Esophagus muscularis mucosa (tissue), 4 donors: ENCODE results near the gene ACP6. TPM values are rescaled to one million over a fixed set of nuclear protein-coding genes. Genes with fewer than 3 reads are reported as not detected.
"Not testable (repeated sequence)": the region's sequence is repeated elsewhere in the genome, so short reads cannot be mapped to it uniquely, and the experiment has no call there.

Experiments
- DNase-seq: peaks from one replicate; pipeline ENCODE4 v3.0.0-alpha.2; 2017; ENCODE audit errors: extremely low spot score
- H3K27ac ChIP-seq, 4 donors: fragments of 200-600 bp; sonication (generic); replicated peaks in 1 of 4; 1 replicate in 3 of 4; 2 replicates in 1 of 4; pipeline ENCODE4 v1.5.1; 2016 to 2019; ENCODE audit warnings: mild to moderate bottlenecking in 1 of 4
- H3K27me3 ChIP-seq, 4 donors: fragments of 200-600 bp; sonication (generic); one replicate each; pipeline versions ENCODE4 v1.5.1 to v1.6.0; 2016 to 2019
- H3K36me3 ChIP-seq, 4 donors: fragments of 200-600 bp; sonication (generic); one replicate each; pipeline ENCODE4 v1.5.1; 2016 to 2019
- H3K4me1 ChIP-seq, 4 donors: fragments of 200-600 bp; sonication (generic); one replicate each; pipeline ENCODE4 v1.5.1; 2016 to 2019
- H3K4me3 ChIP-seq, 4 donors: fragments of 200-600 bp; sonication (generic); 1 replicate in 2 of 4; 2 replicates in 2 of 4; pipeline ENCODE4 v1.5.1; 2016 to 2019; ENCODE audit warnings: mild to moderate bottlenecking in 4 of 4, moderate library complexity in 1 of 4
- H3K9me3 ChIP-seq, 4 donors: fragments of 200-600 bp; sonication (generic); 1 replicate in 3 of 4; 2 replicates in 1 of 4; pipeline ENCODE4 v1.5.1; 2016 to 2019
- CTCF ChIP-seq, 3 experiments: fragments of 200-600 bp in 2 of 3; fragments of 450-650 bp in 1 of 3; sonication (generic) in 2 of 3; IDR thresholded peaks; one replicate each; pipeline ENCODE4 v1.5.1; 2017 to 2019; ENCODE audit warnings: antibody characterized with exemption in 3 of 3, mild to moderate bottlenecking in 2 of 3, moderate library complexity in 1 of 3
- EP300 ChIP-seq: sonication (generic); formaldehyde crosslinking; IDR thresholded peaks from one replicate; pipeline ENCODE4 v1.6.1; 2017; ENCODE audit warnings: antibody characterized with exemption
- POLR2A ChIP-seq: fragments of 450-650 bp; IDR thresholded peaks from one replicate; pipeline ENCODE4 v1.6.1; 2017; ENCODE audit warnings: antibody characterized with exemption, moderate library complexity, mild to moderate bottlenecking, low read depth
- POLR2AphosphoS5 ChIP-seq, 2 donors: sonication (generic); formaldehyde crosslinking; IDR thresholded peaks; one replicate each; pipeline ENCODE4 v1.6.1; 2017; ENCODE audit warnings: antibody characterized with exemption in 2 of 2
- WGBS: methylation state at CpG from one replicate; pipeline ENCODE4 v1.1.5; 2018; 5-methylcytosine and 5-hydroxymethylcytosine counted together
- intact Hi-C: fragments of 100-400 bp; cut with DNase I; formaldehyde crosslinking; loops from one replicate; pipeline ENCODE4 v1.15.1; 2023
- total RNA-seq, 4 donors: library from RNA; depleted of rRNA; stranded (reverse); fragments of >200 nt; gene quantifications; one replicate each; pipeline versions ENCODE4 v1.1.0 to v1.2.1, GENCODE V29; 2016

Gene ACP6
- total RNA-seq, 4 donors from 2014 or later = 6.5 to 21.5 (median 17.5) TPM

GRCh38 chr1:147618771-147619170, 51.6 kb downstream of the ACP6 start:
- Histone ChIP-seq H3K4me3 (no peak overlapping the region), H3K27ac (peak overlapping the region in 2 of 4 donors; percentile 24 to 40), H3K27me3 (no peaks in the 10 kb centered on the region), H3K4me1 (peaks cover 0 to 22% (median 10%) of the 10 kb centered on the region in 4 donors), H3K9me3 (no peaks in the 10 kb centered on the region), H3K36me3 (peaks cover 32 to 100% (median 82%) of the 10 kb centered on the region in 4 donors)
- intact Hi-C loops = no loop called here
- no peak for TF ChIP-seq CTCF (IDR thresholded peaks at IDR 0.05)
- TF ChIP-seq EP300 = no peak
- no peak for TF ChIP-seq POLR2A
- TF ChIP-seq POLR2AphosphoS5 (IDR thresholded peaks at IDR 0.05) = no peak
- 78% methylated on average over 6 of the region's 8 CpGs for WGBS
- DNase-seq = peak; percentile 62

- TF ChIP-seq POLR2A = no peak
- H3K27me3 ChIP-seq = no peaks in the 10 kb centered on the region
- intact Hi-C loops = no loop called here
- peaks cover 0 to 27% (median 16%) of the 10 kb centered on the region in 4 donors for H3K4me1 ChIP-seq
- H3K9me3 ChIP-seq = no peaks in the 10 kb centered on the region
- no peak overlapping the region for H3K4me3 ChIP-seq
- H3K36me3 ChIP-seq = peaks cover 32 to 100% (median 84%) of the 10 kb centered on the region in 4 donors
- H3K27ac ChIP-seq = peak overlapping the region in 2 of 4 donors; percentile 20 to 40
- 41% methylated on average over 2 of the region's 4 CpGs for WGBS
- DNase-seq = peak; percentile 79
Observed at GRCh38 chr1:147618077-147618569, 52.2 kb downstream of the ACP6 start.

DNA sequence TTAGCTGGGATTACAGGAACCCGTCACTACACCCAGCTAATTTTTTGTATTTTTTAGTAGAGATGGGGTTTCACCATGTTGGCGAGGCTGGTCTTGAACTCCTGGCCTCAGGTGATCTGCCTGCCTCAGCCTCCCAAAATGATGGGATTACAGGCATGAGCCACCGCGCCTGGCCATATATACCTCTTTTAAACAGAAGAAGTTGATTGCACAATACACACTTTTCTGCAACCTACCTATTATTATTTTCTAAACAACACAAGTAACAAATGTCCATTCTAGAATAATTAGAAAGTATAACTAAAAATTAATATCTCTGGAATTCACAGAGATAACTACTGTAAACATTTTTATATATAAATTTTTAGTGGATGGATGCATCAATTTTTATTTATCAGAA, 55.4 kb downstream of the ACP6 start:
- WGBS = 94% methylated on average over 4 of the region's 4 CpGs
- DNase-seq, H3K4me3 ChIP-seq, H3K27ac ChIP-seq, H3K27me3 ChIP-seq, intact Hi-C loops, H3K9me3 ChIP-seq: not testable (repeated sequence)
- Histone ChIP-seq H3K4me1 (peaks cover 6 to 51% (median 29%) of the 10 kb centered on the region in 4 donors), H3K36me3 (peaks cover 36 to 91% (median 81%) of the 10 kb centered on the region in 4 donors)

- intact Hi-C loops = no loop called here
- TF ChIP-seq EP300 (no peak), POLR2A (no peak), CTCF (IDR thresholded peaks at IDR 0.05) (no peak), POLR2AphosphoS5 (IDR thresholded peaks at IDR 0.05) (no peak)
- no peaks in the 10 kb centered on the region for H3K27me3 ChIP-seq
- no peaks in the 10 kb centered on the region for H3K9me3 ChIP-seq
- H3K36me3 ChIP-seq = peaks cover 22 to 77% (median 67%) of the 10 kb centered on the region in 4 donors
- peaks cover 10 to 56% (median 38%) of the 10 kb centered on the region in 4 donors for H3K4me1 ChIP-seq
- H3K4me3 ChIP-seq = no peak overlapping the region
- no peak overlapping the region for H3K27ac ChIP-seq
- no peak for DNase-seq
Observed at GRCh38 chr1:147613506-147613905, 56.8 kb downstream of the ACP6 start.

DNA sequence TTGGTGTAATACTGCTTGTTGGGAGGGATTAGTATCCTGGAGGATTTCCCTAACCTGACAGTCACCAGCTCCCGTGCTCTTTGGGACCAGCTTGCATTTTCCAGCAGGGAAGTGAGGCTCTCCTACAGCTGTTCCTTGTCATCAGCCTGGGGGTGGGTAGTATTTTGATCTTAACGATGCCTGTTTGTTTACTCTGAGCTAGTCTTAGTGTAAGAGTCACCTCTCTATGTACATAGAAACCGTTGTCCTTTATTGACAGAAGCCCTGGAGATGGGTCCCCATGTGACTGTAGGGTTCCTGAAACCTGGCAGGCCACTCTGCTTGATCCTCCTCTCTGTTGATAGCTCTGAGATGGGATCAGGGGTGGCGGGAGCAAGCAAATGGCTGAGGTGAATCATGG, 58.0 kb downstream of the ACP6 start:
- H3K36me3 ChIP-seq = peaks cover 19 to 68% (median 58%) of the 10 kb centered on the region in 4 donors
- no peak overlapping the region for H3K4me3 ChIP-seq
- 73% methylated on average over 4 of the region's 4 CpGs for WGBS
- intact Hi-C loops = no loop called here
- no peaks in the 10 kb centered on the region for H3K27me3 ChIP-seq
- no peak for TF ChIP-seq POLR2A
- TF ChIP-seq POLR2AphosphoS5 (IDR thresholded peaks at IDR 0.05) = no peak
- TF ChIP-seq EP300 = no peak
- no peak for TF ChIP-seq CTCF (IDR thresholded peaks at IDR 0.05)
- no peak for DNase-seq
- H3K4me1 ChIP-seq = peaks cover 12 to 51% (median 36%) of the 10 kb centered on the region in 4 donors
- no peaks in the 10 kb centered on the region for H3K9me3 ChIP-seq
- H3K27ac ChIP-seq = no peak overlapping the region

DNA sequence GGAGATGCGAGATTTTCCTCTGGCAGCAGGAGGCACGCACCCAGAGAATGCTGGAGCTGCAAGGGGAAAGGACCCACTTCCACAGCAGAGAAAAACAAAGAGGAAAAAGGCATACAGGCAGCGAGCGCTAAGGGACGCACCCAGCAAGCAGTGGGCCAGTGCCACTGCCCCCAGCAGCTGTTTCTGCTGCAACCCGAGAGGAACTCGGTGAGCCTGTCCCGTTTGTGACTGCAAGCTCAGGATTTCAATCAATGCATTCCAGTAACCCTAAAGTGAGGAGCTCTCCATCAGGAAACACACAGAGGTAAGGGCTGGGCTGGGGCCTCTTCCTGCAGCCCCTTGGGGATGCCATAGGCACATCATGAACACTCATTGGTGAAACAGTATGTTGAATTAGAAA, 58.7 kb downstream of the ACP6 start:
- no peak overlapping the region for H3K4me3 ChIP-seq
- no peak overlapping the region for H3K27ac ChIP-seq
- WGBS = 96% methylated on average over 8 of the region's 8 CpGs
- no peak for DNase-seq
- no peaks in the 10 kb centered on the region for H3K27me3 ChIP-seq
- H3K9me3 ChIP-seq = no peaks in the 10 kb centered on the region
- no peak for TF ChIP-seq EP300
- intact Hi-C loops = no loop called here
- peaks cover 16 to 68% (median 53%) of the 10 kb centered on the region in 4 donors for H3K36me3 ChIP-seq
- H3K4me1 ChIP-seq = peaks cover 12 to 51% (median 36%) of the 10 kb centered on the region in 4 donors
